AG20443 (cell line): ENCODE measurements around the gene ZNF146.
"Not testable (repeated sequence)": the region's sequence is repeated elsewhere in the genome, so short reads cannot be mapped to it uniquely, and the experiment has no call there.

Experiments
- DNase-seq: peaks from one replicate; pipeline ENCODE4 v3.0.0; 2012; ENCODE audit warnings: low spot score, mixed read lengths

Gene ZNF146

DNA sequence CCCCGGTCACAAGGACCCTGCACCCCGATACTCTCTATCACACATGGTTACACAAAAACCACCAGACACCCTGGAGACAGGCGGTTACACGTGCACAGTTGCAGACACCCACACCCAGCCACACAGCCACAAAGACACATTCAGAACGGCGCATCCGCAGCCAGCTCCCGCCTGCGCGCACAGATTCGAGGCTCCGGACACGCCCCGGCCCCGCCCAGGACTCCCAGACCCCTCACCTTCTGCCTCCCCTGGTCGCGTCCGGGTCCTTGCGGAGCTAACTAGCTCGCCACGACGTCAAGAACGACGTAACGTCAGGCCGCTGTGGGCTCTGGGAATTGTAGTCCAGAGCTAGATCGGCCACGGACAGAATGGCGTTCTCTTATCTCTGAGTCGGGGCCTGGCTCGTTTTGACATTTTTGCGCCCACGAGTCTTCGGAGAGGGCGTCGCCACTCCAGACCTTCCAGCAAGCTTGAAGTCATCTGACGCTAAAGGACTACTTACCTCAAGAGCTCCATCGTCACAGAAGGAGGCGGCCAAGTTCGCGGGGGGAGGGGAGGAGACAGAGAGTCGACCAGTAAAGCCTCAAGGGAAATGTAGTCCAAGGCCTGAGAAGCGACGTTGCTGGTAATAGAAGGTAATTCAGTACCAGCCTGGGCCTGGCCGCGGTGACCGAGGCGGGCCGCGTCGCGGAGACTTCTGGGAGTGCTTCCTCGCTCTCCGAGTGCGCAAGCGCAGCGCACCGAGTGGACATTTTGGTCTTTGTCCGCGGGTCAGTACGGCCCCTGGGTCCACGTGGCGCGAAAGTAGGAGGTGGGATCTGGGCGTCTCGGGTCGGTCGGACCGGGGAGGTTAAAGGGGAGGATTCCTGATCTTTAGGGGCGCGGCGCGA is at the start of gene ZNF146, which contains the start of gene ZNF565:
TSS of gene ZNF146 (plus strand) at position 721 of the 890 bp plus-strand sequence. CDS start 21,335 bp downstream, outside the sequence.
TSS of gene ZNF565 (minus strand) at position 280 of the 890 bp plus-strand sequence. CDS start 12,680 bp downstream, outside the sequence.
- DNase-seq: peak; percentile 98

DNA sequence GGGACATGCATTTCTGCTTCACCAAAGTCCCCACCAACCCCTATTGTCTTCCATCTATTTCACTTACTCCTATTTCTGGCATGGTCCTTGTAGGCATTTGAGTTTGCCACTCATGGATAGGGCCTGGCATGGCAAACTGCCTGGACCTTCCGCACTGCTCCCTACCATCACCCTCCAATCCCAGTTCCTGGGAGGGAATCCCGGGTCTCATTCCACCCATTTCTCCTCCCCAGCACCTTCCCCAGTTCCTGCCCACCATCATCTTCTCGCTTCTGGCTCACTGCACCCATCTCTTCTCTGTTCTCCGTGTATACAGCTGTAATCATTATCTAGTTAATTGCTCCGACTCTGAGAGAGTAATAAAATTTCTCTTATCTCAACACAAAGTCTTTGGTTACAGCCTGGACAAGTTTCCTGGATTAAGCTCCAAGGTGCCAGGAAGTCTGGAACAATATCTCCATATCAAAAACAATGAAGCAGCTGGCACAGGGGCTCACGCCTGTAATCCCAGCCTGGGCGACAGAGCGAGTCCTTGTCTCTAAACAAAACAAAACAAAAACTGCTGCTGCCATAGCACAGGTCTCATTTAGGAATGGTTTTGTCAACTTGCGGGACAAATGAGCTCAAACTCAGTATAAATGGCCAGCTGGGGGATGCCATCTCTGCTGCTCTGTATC is 45.7 kb upstream of the ZNF146 start:
- no peak for DNase-seq

DNA sequence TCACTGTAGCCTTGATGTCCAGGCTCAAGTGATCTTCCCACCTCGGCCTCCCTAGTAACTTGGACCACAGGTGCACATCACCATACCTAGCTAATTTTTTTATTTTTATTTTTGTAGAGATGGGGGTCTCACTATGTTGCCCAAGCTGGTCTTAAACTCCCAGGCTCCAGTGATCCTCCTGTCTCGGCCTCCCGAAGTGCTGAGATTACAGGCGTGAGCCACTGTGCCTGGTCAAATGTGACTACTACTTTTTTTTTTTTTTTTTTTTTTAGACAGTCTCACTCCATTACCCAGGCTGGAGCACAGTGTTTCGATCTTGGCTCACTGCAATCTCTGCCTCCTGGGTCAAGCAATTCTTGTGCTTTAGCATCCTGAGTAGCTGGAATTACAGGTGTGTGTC is 42.1 kb upstream of the ZNF146 start:
- DNase-seq: no peak

DNA sequence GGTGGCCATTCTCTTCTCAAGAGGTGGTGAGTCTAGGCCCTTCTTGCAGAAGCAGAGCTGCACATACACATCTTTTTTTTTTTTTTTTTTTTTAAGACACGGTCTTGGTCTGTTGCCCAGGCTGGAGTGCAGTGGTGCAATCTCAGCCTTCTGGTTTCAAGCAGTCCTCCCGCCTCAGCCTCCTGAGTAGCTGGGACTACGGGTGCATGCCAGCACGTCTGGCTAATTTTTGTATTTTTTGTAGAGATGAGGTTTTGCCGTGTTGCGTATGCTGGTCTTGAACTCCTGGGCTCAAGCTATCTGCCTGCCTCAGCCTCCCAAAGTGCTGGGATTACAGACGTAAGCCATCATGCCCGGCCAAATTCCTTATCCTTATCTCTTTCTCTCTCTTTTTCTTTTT is 41.1 kb upstream of the ZNF146 start:
- not testable (repeated sequence) for DNase-seq

DNA sequence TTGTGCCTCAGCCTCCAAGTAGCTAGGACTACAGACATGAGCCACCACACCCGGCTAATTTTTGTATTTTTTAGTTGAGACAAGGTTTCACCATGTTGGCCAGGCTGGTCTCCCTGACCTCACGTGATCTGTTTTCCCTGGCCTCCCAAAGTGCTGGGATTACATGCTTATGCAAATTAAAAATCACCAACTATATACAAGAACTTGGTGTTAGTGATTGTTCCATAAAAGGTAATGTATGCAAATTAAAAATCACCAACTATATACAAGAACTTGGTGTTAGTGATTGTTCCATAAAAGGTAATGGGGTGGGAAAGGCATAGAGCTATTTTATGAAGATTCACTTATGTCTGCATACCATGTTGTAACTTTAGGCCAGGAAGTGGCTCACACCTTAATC is 35.8 kb upstream of the ZNF146 start:
- DNase-seq: not testable (repeated sequence)

DNA sequence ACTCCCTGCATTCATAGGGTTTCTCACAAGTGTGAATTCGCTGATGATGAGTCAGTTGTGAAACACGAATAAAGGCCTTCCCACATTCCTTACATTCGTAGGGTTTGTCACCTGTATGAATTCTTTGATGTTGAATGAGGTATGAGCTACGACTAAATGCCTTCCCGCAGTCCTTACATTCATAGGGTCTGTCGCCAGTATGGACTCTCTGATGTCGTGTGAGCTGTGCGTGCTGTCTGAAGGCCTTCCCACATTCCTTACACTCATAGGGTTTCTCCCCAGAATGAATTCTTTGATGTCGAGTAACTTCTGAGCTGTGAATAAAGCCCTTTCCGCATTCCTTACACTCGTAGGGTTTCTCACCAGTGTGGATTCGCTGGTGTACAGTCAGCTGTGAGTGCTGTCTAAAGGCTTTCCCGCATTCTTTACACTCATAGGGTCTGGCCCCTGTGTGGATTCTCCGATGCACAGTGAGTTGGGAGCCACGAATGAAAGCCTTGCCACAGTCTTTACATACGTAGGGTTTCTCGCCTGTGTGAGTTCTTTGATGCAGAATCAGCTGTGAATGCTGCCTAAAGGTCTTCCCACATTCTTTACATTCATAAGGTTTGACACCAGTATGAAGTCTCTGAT is 32.2 kb upstream of the ZNF146 start:
- DNase-seq: no peak

DNA sequence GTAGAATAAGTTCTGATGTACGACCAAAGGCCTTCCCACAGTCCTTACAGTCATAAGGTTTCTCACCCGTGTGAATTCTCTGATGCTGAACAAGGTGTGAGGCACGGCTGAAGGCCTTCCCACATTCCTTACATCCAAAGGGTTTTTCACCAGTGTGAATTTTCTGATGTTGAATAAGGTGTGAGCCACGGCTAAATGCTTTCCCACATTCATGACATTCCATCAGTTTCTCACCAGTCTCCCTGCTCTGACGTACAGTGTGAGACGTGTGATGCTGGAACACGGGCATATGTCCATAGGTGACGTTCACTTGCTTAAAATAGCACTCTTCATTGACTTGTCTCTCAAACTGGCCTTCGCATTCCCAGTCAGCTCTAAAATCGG is 31.7 kb upstream of the ZNF146 start:
- no peak for DNase-seq

DNA sequence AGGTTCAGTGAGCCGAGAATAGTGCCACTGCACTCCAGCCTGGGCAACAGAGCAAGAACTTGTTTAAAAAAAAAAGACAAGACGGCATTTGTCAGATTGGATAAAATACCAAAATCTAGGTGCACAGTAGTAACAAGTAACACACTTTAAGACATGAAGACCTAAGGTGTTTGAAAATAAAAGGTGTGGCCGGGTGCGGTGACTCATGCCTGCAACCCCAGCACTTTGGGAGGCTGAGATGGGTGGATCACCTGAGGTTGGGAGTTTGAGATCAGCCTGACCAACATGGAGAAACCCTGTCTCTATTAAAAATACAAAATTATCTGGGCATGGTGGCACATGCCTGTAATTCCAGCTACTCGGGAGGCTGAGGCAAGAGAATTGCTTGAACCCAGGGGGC is 28.2 kb upstream of the ZNF146 start:
- DNase-seq: not testable (repeated sequence)

DNA sequence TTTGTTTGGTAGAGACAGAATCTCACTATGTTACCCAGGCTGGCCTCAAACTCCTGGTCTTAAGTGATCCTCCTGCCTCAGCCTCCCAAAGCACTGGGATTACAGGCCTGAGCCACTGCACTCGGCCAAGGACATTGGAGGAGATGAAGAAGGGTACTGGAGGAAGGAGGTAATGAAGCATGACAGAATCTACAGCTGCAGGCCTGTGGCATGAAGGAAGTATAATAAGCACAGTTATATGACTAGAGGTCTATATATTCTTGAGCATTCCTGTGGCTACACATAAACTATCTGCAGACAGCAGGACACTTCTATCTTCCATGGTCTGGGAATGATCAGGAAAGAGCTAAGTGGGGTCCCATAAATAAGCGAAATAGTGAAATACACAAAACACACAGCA is 18.7 kb upstream of the ZNF146 start:
- DNase-seq: no peak

DNA sequence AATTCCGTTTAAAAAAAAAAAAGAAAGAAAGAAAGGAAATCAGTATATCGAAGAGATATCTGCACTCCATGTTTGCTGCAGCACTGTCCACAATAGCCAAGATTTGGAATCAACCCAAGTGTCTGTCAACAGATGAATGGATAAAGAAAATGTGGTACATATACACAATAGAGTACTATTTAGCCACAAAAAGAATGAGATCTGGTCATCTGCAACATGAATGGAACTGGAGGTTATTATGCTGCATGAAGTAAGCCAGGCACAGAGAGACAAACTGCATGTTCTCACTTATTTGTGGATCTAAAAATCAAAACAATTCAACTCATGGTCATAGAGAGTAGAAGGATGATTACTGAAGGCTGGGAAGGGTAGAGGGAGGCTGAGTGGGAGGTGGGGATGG is 16.8 kb upstream of the ZNF146 start:
- no peak for DNase-seq

DNA sequence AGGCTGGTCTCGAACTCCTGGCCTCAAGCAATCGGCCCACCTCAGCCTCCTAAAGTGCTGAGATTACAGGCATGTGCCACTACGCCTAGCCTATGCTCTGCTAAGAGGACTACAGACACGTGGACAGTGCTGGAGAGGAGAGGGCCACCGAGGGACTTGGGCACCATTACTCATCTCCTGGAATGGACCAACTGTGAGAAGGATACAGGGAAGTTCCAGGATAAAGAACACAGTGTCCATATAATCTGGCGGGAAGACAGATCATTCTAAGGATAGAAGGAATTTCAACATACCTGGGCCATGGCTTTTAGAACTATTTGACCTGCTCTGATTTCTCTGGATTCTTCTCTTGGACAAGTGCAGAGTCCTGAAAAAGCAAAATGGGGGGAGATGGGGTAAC is 13.2 kb upstream of the ZNF146 start:
- no peak for DNase-seq

DNA sequence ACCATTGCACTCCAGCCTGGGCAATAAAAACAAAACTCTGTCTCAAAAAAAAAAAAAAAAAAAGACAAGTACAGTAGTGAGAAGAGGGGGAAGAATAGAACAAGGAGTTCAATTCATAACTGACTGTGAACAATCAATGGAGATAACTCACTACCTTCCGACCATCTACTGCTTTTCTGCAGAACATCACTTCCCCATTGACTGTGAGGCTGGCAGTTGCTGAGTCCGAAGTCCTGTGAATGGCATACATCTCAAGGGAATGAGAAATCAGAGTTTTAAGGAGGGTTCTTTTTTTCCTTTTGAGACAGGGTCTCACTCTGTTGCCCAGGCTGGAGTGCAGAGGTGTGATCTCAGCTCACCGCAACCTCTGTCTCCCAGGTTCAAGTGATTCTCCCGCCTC is 11.6 kb upstream of the ZNF146 start:
- no peak for DNase-seq

DNA sequence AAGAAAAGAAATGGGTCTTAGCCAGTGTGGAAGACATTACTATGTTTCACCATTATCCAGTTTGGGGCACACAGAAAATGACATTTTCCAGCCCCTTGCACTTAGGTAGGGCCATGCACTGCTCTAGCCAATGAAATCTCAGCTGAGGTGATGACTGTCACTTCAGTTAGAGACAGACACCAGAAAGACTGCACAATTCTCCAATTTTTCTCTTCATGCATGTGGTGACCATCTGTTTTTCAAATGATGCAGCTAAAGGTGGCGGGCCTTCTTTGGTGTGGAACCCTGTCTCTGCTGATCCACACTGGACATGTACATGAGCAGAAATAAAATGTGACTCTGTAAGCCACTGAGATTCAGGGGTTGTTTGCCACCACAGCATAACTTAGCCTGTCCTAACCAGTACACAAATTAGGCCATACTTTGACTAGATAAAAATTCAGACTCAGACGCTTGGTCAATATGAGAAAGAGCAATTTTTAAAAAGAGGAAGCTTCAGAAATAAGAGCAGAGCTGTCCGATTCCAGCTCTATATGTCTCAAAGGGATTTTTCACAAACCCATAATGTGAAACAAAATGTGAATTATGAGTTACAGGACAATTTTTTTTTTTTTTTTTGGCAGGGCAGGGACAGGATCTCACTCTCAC is 7.2 kb upstream of the ZNF146 start:
- no peak for DNase-seq

DNA sequence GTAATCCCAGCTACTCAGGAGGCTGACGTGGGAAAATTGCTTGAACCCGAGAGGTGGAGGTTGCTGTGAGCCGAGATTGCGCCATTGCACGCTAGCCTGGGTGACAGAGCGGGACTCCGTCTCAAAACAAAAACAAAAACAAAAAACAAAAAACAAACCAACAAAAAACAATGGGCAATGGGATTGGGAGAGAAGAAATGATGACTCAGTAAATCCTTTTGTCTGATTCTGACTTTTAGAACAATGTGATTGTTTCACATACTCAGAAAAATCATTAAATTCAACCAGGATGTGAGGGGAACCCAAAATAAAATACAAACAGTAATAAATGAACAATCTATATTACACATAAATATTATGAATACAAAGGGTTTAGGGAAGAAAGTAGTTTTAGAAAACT is 5.5 kb upstream of the ZNF146 start:
- DNase-seq: no peak

DNA sequence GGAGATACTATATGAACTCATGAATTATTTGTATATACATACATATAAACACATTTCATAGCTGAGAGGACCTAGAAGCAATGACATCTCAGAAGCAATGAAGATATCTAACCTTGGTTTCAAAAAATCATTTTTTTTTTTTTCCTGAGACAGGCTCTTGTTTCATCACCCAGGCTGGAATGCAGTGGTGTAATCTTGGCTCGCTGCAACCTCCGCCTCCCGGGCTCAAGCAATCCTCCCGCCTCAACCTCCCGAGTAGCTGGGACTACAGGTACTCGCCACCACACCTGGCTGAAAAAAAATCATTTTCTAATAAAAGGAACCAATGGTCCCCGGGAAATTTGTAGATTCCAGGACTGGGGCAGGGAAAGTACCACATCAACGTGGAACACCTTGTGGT is 4.4 kb upstream of the ZNF146 start:
- DNase-seq: no peak

DNA sequence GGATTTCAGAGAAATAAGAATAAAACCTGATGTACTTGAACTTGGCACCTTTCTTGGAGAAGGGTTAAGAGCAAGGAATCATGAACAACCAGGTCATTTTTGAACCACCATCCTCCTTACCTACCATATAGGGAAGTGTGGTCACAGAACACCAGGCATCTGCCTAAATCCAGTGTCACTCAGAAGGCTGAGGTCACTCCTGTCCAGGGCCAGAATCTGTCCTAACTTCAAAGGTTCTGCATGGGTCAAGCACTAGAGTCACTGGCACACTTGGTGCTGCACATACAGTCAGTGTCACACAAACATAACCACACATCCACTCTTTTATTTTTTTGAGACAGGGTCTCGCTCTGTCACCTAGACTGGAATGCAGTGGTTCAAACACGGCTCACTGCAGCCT is 2.0 kb upstream of the ZNF146 start:
- DNase-seq: no peak

DNA sequence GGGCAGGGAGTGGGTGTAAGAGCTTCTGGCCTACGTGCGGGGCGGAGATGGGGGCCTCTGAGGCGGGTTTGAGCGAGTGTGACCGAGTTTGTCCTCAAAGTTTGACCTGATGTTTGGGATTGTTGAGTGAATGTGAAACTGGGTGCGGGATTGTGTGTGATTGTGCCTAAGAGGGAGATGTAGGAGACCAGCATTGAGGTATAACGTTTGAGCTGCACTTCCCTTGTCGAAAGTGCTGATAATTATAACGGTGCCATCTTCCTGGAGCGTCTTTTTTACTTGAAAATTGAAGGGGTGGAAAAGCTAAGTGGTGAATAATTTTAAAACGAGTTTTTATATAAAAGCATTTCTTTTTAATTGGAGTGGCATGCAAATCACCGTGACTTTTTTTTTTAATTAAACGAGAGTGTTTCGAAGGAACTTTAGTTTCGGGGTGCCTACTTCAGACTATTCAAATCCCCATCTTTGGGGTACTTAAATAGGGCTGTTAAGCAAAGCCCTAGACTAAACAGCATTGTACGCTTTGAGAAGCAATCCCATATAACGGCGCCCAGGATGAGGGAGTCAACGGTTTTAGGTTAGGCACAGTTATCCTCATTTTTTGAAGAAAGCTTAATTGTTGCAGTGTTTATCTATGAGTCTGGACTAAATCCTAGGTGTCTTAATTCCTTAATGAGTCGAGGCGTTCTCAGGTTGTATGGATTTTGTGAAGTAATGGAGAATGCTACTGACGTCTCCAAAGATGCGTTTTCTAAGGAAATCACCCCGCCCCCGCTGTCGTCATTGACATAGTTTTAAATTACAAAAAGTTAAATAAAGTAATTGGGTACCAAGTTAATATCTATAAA is 594 bp downstream of the ZNF146 start:
- DNase-seq: peak; percentile 38

DNA sequence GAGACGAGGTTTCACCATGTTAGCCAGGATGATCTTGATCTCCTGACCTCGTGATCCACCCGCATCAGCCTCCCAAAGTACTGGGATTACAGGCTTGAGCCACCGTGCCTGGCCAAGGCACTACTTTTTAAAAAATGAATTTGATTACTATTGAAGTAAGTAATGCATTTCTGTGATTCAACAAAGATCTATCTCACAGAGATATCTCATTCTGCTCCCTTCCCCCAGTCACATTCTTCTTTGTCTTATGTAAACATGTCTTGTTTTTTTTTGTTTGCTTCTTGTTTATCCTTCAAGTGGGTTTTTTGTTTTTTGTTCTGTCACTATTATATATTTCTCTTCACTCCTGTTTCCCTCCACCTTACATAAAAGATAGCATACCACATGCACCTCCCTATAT is 6.6 kb downstream of the ZNF146 start:
- no peak for DNase-seq

DNA sequence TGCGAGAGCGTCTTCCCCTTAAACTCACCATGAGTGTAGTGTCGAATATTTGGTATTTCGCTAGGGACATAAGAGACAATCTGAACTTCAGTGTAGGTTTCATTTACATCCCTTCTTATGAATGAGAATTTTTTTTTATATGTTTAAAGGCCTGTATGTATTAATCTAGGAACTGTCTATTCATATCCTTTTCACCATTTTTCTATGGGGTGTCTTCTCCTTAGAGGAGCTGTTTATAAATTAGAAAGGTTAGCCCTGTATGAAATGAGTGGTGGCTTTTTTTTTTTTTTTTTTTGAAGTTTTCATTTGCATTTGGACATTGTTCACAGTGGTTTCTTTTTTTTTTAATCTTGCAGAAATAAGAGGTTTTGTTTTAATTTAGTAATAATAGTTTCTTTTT is 7.6 kb downstream of the ZNF146 start:
- DNase-seq: no peak

DNA sequence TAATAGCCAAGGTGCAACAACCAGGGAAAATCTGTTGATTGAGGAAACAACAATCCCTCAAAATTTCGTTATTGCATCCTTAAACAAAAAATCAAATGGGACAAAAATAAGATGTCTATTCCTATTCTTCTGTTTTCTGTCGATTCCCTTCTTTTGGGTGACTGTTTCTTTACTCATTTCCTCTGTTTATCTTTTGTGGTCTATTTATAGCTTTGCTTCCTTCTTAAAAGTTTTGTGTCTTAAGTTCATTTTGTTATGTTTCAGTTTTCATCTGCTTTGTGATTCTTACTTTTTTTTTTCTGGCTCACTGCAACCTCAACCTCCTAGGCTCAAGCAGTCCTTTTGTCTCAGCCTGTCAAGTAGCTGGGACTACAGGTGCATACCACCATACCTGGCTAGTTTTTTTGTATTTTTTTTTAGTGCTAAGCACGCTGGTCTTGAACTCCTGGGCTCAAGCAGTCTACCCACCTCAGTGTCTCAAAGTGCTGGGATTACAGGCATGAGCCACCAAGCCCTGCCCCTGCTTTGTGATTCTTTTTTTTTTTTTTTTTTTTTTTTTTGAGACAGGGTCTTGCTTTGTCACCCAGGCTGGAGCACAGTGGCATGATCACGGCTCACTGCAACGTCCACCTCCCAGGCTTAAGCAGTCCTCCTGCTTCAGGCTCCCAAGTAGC is 10.4 kb downstream of the ZNF146 start:
- DNase-seq: peak; percentile 51

DNA sequence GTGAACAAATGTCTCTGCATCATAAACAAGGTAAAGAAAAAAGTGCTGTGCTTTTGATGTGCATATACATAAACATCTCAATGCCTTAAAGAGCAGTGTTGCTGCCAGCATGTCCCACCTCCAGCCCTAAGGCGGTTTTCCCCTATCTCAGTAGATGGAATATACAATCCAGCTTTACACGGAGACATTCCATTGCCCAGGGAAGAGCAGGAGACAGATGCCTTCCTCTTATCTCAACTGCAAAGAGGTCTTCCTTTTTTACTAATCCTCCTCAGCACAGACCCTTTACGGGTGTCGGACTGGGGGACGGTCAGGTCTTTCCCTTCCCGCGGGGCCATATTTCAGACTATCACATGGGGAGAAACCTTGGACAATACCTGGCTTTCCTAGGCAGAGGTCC is 18.7 kb downstream of the ZNF146 start:
- DNase-seq: not testable (repeated sequence)
